HepG2 (cell line): ENCODE data around the gene TSC22D3.

Source experiments
- KLF16 ChIP-seq, 2 experiments: sonication (generic) in 1 of 2; formaldehyde crosslinking in 1 of 2; IDR thresholded peaks; 2 replicates each; pipeline versions ENCODE4 v1.6.1 to v1.8.0; 2016 to 2023; ENCODE audit warnings: missing genetic modification reagents in 2 of 2, missing compliant biosample characterization in 1 of 2
- ZFP36L2 ChIP-seq: sonication (generic); formaldehyde crosslinking; IDR thresholded peaks from 2 replicates; pipeline ENCODE4 v1.4.0; 2020; ENCODE audit warnings: missing genetic modification reagents
- ZNF274 ChIP-seq: sonication (generic); formaldehyde crosslinking; IDR thresholded peaks from 2 replicates; pipeline ENCODE4 v1.5.1; 2020; ENCODE audit warnings: mild to moderate bottlenecking, missing genetic modification reagents
- TF ChIP-seq, protein P1 (sequence below): sonication (generic); formaldehyde crosslinking; IDR thresholded peaks from 2 replicates; pipeline ENCODE4 v1.5.0; 2020; ENCODE audit warnings: mild to moderate bottlenecking, missing genetic modification reagents, moderate library complexity

DNA sequence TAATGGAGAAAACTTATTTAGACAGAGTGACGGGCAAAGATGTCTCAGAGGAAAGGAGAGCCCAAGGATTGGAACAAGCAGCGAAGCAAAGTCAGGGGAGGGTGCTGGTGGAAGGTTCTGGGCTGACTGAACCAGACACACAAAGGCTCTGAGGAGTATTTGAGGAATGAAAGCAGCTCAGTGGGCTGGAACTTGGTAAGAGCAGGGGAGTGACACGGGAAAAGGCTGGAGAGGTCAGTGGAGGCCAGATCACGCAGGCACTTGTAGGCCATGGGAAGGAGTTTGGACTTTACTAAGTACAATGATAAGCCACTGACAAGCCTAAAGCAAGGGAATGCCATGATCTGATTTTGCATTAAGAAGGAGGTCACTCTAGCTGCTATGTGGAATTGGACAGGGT lies 71.4 kb downstream of the TSC22D3 start:
- TF ChIP-seq ZNF274 (CRISPR knock-in tag) (no peak), KLF16 (CRISPR knock-in tag; IDR thresholded peaks at IDR 0.05) (no peak), ZFP36L2 (CRISPR knock-in tag) (no peak)
- TF ChIP-seq, protein P1, sequence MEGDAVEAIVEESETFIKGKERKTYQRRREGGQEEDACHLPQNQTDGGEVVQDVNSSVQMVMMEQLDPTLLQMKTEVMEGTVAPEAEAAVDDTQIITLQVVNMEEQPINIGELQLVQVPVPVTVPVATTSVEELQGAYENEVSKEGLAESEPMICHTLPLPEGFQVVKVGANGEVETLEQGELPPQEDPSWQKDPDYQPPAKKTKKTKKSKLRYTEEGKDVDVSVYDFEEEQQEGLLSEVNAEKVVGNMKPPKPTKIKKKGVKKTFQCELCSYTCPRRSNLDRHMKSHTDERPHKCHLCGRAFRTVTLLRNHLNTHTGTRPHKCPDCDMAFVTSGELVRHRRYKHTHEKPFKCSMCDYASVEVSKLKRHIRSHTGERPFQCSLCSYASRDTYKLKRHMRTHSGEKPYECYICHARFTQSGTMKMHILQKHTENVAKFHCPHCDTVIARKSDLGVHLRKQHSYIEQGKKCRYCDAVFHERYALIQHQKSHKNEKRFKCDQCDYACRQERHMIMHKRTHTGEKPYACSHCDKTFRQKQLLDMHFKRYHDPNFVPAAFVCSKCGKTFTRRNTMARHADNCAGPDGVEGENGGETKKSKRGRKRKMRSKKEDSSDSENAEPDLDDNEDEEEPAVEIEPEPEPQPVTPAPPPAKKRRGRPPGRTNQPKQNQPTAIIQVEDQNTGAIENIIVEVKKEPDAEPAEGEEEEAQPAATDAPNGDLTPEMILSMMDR = no peak
